ENCODE data around the gene FAM3C. TPM values are rescaled to one million over a fixed set of nuclear protein-coding genes. Genes with fewer than 3 reads are reported as not detected.

FAM3C gene
- total and polyA plus RNA-seq, 8 donors: 15.2 to 147 (median 26.0) TPM

DNA sequence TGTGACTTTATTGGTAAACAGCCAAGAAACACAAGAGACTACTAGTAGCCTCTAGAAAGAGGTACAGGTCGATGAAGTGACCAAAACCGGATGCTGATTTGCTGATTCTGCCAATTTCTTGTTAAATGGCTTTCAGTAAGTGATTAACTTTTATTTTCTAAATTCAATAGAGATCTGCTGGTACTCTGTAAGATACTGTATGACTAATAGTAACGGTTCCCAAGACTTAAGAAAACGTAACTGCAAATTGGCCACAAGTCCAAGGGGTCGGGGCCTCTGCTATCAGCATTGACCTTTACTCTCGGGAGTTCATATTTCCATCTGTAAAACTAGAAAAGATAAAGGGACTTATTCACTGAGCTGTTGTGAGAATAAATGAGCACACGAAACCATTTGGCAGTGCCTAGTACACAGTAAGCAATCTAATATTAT, 1.4 kb downstream of the FAM3C start:
- intact Hi-C loops (cut with DNase I; ENCODE audit: low total_unique reads): no loop called here

DNA sequence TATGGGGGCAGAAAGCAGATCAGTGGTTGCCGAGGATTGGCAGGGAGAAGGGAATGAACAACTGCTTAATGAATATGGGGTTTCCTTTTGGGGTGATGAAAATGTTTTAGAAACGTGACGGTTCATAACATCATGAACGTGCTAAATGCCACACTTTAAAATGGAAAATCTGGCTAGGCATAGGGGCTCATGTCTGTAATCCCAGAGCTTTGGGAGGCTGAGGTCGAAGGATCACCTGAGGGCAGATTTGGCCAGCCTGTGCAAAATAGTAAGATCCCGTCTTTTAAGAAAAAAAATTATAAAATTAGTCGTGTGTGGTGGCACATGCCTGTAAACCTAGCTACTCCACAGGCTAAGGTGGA, 3.1 kb downstream of the FAM3C start:
- WGBS, 5 donors: 96 to 98% (median 97%) methylated on average over 7 of the region's 7 CpGs
- Histone ChIP-seq H3K36me3 (no peaks in the 10 kb centered on the region), H3K9me3 (no peaks in the 10 kb centered on the region), H3K27ac (no peak overlapping the region), H3K27me3 (no peaks in the 10 kb centered on the region), H3K4me1 (peaks cover 0 to 66% (median 42%) of the 10 kb centered on the region in 4 donors), H3K4me3 (no peak overlapping the region)
- intact Hi-C loops (cut with DNase I; ENCODE audit: low total_unique reads): no loop called here
- TF ChIP-seq POLR2AphosphoS5 (IDR thresholded peaks at IDR 0.05): no peak
- no peak for TF ChIP-seq POLR2A (IDR thresholded peaks at IDR 0.05)
- TF ChIP-seq, protein P1, sequence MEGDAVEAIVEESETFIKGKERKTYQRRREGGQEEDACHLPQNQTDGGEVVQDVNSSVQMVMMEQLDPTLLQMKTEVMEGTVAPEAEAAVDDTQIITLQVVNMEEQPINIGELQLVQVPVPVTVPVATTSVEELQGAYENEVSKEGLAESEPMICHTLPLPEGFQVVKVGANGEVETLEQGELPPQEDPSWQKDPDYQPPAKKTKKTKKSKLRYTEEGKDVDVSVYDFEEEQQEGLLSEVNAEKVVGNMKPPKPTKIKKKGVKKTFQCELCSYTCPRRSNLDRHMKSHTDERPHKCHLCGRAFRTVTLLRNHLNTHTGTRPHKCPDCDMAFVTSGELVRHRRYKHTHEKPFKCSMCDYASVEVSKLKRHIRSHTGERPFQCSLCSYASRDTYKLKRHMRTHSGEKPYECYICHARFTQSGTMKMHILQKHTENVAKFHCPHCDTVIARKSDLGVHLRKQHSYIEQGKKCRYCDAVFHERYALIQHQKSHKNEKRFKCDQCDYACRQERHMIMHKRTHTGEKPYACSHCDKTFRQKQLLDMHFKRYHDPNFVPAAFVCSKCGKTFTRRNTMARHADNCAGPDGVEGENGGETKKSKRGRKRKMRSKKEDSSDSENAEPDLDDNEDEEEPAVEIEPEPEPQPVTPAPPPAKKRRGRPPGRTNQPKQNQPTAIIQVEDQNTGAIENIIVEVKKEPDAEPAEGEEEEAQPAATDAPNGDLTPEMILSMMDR (IDR thresholded peaks at IDR 0.05): no peak
- TF ChIP-seq EP300 (IDR thresholded peaks at IDR 0.05): no peak
- no peak for DNase-seq

More for the DNA sequence above, 1.4 kb downstream of the FAM3C start:
- H3K4me1 ChIP-seq: peaks cover 0 to 55% (median 37%) of the 10 kb centered on the region in 4 donors
- peak overlapping the region; percentile 77 to 91 (median 84) for H3K4me3 ChIP-seq
- peak; percentile 34 to 46 for DNase-seq
- no peaks in the 10 kb centered on the region for H3K27me3 ChIP-seq
- peak overlapping the region in 4 of 5 donors; percentile 52 to 94 (median 92) for H3K27ac ChIP-seq
- WGBS, 5 donors: 19 to 37% (median 36%) methylated on average over 7 of the region's 7 CpGs
- TF ChIP-seq, protein P1 (IDR thresholded peaks at IDR 0.05): no peak
- no peak for TF ChIP-seq POLR2A (IDR thresholded peaks at IDR 0.05)
- TF ChIP-seq EP300 (IDR thresholded peaks at IDR 0.05): no peak
- TF ChIP-seq POLR2AphosphoS5 (IDR thresholded peaks at IDR 0.05): no peak
- H3K36me3 ChIP-seq: no peaks in the 10 kb centered on the region
- H3K9me3 ChIP-seq: no peaks in the 10 kb centered on the region

DNA sequence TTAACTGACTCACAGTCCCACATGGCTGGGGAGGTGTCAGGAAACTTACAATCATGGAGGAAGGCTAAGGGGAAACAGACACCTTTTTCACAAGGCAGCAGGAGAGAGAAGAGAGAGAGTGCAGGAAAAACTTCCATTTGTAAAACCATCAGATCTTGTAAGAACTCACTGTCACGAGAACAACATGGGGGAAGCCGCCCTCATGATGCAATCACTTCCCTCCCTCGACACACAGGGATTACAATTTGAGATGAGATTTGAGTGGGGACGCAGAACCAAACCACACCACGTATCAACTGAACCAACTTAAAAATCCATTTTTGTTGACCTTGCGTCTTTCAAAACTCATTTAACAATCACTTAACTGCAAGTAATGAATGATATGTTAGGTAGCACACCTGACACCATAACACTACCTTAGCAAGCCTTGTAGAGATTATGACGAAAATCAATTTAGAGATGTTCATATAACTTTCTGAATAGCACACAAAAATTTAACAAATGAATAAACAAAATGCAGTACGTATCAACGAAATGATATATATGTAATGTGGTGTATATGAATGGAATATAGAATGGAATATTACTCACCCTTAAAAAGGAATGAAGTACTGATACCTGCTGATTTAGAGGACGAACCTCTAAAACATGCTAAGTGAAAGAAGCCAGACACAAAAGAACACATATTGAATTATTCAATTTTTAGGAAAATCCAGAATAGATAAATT, 3.7 kb downstream of the FAM3C start:
- H3K4me3 ChIP-seq: no peak overlapping the region
- no peaks in the 10 kb centered on the region for H3K27me3 ChIP-seq
- no peak for DNase-seq
- peaks cover 0 to 63% (median 41%) of the 10 kb centered on the region in 4 donors for H3K4me1 ChIP-seq
- TF ChIP-seq EP300 (IDR thresholded peaks at IDR 0.05) (no peak), POLR2A (IDR thresholded peaks at IDR 0.05) (no peak), POLR2AphosphoS5 (IDR thresholded peaks at IDR 0.05) (no peak)
- TF ChIP-seq, protein P1 (IDR thresholded peaks at IDR 0.05): no peak
- H3K27ac ChIP-seq: no peak overlapping the region
- 94 to 98% (median 97%) methylated on average over 10 of the region's 10 CpGs for WGBS, 5 donors
- H3K36me3 ChIP-seq: no peaks in the 10 kb centered on the region
- intact Hi-C loops (cut with DNase I; ENCODE audit: low total_unique reads): no loop called here
- H3K9me3 ChIP-seq: no peaks in the 10 kb centered on the region

DNA sequence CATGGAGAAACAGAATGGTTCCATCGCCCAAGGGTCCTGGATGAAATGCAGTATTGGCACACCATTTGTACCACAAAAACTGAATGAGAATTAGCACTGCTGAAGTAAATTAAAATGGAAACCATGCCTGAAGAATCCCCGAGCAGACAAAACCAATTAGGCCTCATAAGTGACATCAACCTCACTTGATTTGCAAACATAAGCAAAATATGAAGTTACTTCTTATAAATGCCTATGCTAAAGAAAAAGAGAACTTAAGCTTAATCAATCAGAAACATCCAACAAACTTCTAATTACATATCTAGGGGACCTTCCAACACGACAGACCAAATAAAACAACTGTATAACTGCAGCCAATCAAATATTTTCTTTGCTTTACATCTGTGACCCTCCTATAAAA, 4.4 kb downstream of the FAM3C start:
- H3K9me3 ChIP-seq: no peaks in the 10 kb centered on the region
- no peak for TF ChIP-seq POLR2A (IDR thresholded peaks at IDR 0.05)
- no peak for TF ChIP-seq POLR2AphosphoS5 (IDR thresholded peaks at IDR 0.05)
- TF ChIP-seq, protein P1 (IDR thresholded peaks at IDR 0.05): no peak
- H3K4me3 ChIP-seq: no peak overlapping the region
- WGBS, 5 donors: 50 to 86% (median 65%) methylated on average over 3 of the region's 3 CpGs
- DNase-seq: no peak
- H3K27me3 ChIP-seq: no peaks in the 10 kb centered on the region
- H3K4me1 ChIP-seq: peaks cover 0 to 63% (median 33%) of the 10 kb centered on the region in 4 donors
- intact Hi-C loops (cut with DNase I; ENCODE audit: low total_unique reads): no loop called here
- H3K36me3 ChIP-seq: no peaks in the 10 kb centered on the region
- H3K27ac ChIP-seq: no peak overlapping the region

All from stomach (tissue), 9 donors.